Prostate gland (tissue), 2 donors: Measurements from ENCODE around the gene NFAM1.

Experiments
- POLR2A ChIP-seq: fragments of 450-650 bp; IDR thresholded peaks from one replicate; pipeline ENCODE4 v1.6.1; 2016; ENCODE audit warnings: antibody characterized with exemption, mild to moderate bottlenecking
- POLR2AphosphoS5 ChIP-seq: sonication (generic); formaldehyde crosslinking; IDR thresholded peaks from one replicate; pipeline ENCODE4 v1.6.1; 2017; ENCODE audit warnings: antibody characterized with exemption
- TF ChIP-seq, protein P1 (sequence below), 4 experiments: fragments of 200-600 bp in 2 of 4; fragments of 450-650 bp in 2 of 4; sonication (generic) in 2 of 4; IDR thresholded peaks; 1 replicate in 3 of 4; 2 replicates in 1 of 4; pipeline ENCODE4 v1.5.1; 2016 to 2019; ENCODE audit warnings: antibody characterized with exemption in 4 of 4, mild to moderate bottlenecking in 2 of 4, moderate library complexity in 2 of 4

DNA sequence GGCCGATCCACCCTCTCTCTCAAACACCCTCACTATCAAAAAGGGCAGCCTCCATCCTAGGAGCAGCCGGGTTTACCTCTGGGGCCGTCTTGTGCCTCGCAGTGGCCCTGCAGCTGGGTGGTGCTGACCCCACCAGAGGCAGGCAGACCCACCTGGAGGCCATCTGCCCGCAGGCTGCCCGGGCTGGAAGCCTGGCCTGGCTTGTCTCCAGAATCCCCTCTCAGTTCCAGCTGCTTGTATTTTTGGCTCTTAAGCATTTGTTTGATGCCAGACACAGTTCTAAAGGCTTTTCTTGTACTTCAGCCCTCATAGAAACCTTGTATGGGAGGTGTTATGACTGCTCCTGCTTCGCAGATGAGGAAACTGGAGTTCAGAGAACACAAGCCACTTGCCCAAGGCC, 4.2 kb upstream of the NFAM1 start:
- TF ChIP-seq, protein P1, sequence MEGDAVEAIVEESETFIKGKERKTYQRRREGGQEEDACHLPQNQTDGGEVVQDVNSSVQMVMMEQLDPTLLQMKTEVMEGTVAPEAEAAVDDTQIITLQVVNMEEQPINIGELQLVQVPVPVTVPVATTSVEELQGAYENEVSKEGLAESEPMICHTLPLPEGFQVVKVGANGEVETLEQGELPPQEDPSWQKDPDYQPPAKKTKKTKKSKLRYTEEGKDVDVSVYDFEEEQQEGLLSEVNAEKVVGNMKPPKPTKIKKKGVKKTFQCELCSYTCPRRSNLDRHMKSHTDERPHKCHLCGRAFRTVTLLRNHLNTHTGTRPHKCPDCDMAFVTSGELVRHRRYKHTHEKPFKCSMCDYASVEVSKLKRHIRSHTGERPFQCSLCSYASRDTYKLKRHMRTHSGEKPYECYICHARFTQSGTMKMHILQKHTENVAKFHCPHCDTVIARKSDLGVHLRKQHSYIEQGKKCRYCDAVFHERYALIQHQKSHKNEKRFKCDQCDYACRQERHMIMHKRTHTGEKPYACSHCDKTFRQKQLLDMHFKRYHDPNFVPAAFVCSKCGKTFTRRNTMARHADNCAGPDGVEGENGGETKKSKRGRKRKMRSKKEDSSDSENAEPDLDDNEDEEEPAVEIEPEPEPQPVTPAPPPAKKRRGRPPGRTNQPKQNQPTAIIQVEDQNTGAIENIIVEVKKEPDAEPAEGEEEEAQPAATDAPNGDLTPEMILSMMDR (IDR thresholded peaks at IDR 0.05), result no peak
- TF ChIP-seq POLR2A (no peak), POLR2AphosphoS5 (no peak)
